NB4 (cell line): ENCODE data around the gene LRPPRC.
A peak's percentile ranks its signal among the peaks of the same experiment; 100 is the strongest.

Experiments used
- CTCF ChIP-seq: IDR thresholded peaks from one replicate; pipeline ENCODE4 v1.5.1; 2012; ENCODE audit warnings: low read depth, low read length
- MYC ChIP-seq: IDR thresholded peaks from 2 replicates; pipeline ENCODE4 v1.6.1; 2011; ENCODE audit warnings: low read depth, low read length

DNA sequence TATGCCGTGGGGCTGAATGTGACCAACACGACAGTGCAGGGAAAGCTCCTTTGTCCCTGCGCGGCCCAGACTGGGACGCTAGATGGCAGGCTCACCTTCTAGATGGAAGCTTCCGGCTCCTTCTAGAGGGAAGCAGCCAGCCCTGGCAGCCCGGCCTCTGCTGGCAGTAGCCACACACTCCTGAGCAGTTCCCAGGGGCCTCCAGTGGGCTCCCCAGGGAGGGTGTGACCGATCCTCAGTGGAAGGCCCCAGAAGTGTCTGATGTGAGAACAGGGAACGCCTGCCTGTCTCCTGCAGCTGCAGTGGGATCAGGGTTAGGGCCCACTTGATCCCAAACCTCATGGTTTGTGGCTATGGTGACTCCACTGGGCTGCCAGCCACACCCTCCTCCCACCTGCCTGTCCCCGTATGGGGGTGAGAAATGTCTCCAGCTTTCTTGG is 48.5 kb upstream of the LRPPRC start:
- TF ChIP-seq CTCF (peak; percentile 97), MYC (0 out of 2 replicates have a peak, but pooled peaks have one; percentile 38)
